IPS DF 6.9 (cell line): ENCODE data around the gene RASGRP1.

Experiments used
- DNase-seq: peaks from one replicate; pipeline ENCODE4 v3.0.0-alpha.2; 2013; ENCODE audit warnings: low read depth, low spot score
- H3K27ac ChIP-seq: one replicate; pipeline ENCODE4 v1.5.1; 2013; ENCODE audit warnings: low read length, control low read depth
- H3K27me3 ChIP-seq: 2 replicates; pipeline ENCODE4 v1.6.1; 2013; ENCODE audit warnings: mild to moderate bottlenecking, low read length; ENCODE audit not compliant: control insufficient read depth, insufficient read depth
- H3K36me3 ChIP-seq: 2 replicates; pipeline ENCODE4 v1.6.1; 2013; ENCODE audit warnings: low read length; ENCODE audit not compliant: control insufficient read depth, insufficient read depth
- H3K4me1 ChIP-seq: 2 replicates; pipeline ENCODE4 v1.6.1; 2013; ENCODE audit warnings: low read length; ENCODE audit not compliant: control insufficient read depth, insufficient read depth
- H3K4me3 ChIP-seq: 2 replicates; pipeline ENCODE4 v1.5.1; 2013; ENCODE audit warnings: mild to moderate bottlenecking, low read length
- H3K9me3 ChIP-seq: 2 replicates; pipeline ENCODE4 v1.6.1; 2013; ENCODE audit warnings: low read length, inconsistent platforms; ENCODE audit not compliant: control insufficient read depth, insufficient read depth
- WGBS: extraction: QIAGEN DNeasy Blood & Tissue Kit; methylation state at CpG from one replicate; pipeline ENCODE4 v1.1.7; 2013; ENCODE audit warnings: mixed read lengths, missing lambda C conversion rate; ENCODE audit not compliant: insufficient read length, insufficient coverage; 5-methylcytosine and 5-hydroxymethylcytosine counted together

The RASGRP1 gene

DNA sequence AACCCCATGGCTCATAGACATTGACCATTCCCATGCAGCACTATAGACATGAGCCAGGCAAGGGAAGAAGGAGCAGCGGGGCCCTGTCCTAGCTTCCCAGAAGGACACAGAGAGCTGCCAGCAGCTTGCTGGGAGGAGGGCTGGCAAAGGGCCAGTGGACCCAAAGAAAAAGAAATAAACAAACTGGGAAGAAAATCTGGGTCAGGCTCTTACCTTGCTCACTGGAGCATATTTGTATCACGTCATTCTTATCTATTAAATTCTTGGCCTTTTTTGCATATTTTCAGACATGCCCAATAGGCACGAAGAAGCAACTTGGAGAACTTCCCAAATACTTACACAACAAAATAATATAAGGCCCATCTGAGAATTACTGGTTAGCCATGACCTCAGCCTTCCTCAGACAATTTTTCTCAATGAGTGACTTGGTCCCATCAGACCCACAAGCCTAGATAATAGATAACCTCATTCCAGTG is 28.4 kb downstream of the RASGRP1 start:
- Histone ChIP-seq H3K9me3 (no peaks in the 10 kb centered on the region), H3K4me3 (no peak overlapping the region), H3K27me3 (no peaks in the 10 kb centered on the region), H3K27ac (no peak overlapping the region), H3K36me3 (no peaks in the 10 kb centered on the region), H3K4me1 (no peaks in the 10 kb centered on the region)
- no peak for DNase-seq
- no CpG with 5 or more reads among the region's 3 CpGs for WGBS

DNA sequence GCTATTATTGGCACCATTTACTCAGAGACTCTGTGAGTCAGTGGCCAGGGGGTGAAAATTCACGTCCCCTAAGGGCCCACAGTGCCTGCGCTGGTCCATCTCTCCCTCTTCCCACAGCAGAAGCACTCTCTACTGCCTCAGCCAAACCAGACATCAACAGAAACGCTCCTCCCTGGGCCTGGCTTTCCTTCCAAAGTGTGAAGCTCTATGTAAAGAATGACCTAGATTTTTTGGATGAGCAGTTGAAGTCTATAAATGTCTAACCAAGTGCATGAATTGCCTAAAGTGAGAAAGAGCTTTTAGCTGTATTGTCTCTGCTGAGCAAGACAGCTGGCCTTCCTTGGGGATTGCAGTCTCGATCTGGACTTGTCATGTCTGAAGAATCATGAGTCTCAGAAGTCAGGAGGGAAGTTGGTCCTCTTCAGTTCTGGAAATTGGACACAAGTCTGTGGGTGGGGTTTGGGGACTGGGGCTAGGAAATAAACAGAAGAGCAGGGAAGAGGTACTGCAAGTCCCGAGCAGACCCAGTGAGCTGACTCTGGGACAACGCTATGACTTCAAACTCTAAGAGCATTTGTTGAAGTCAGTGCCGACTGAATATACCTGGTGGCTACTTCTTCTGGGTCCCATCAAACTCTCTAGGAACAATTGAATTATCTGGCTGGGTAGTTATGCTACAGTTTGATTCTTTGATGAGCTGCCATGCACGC is 29.0 kb downstream of the RASGRP1 start:
- no peak for DNase-seq
- no peaks in the 10 kb centered on the region for H3K36me3 ChIP-seq
- no peak overlapping the region for H3K4me3 ChIP-seq
- no CpG with 5 or more reads among the region's 8 CpGs for WGBS
- H3K9me3 ChIP-seq: no peaks in the 10 kb centered on the region
- no peaks in the 10 kb centered on the region for H3K4me1 ChIP-seq
- no peak overlapping the region for H3K27ac ChIP-seq
- H3K27me3 ChIP-seq: no peaks in the 10 kb centered on the region

DNA sequence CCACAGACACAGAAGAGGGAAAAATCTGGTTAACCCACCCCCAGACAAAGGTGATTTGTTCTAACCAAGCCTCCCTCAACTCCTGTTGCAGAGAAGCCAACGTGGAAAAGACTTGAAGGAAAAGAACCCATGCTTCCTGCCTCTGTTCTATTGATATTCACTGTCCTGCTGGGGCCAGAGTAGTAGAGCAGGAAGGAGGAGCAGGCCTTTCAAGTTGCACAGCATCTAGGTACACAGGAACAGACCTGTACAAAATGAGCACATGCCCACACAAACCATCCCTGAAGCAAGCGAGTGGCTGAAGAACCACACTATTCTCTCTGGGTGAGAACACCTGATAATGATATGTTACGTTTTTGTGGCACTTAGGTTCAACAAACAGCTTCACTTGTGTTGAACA is 29.9 kb downstream of the RASGRP1 start:
- no CpG with 5 or more reads among the region's 3 CpGs for WGBS
- H3K4me1 ChIP-seq: no peaks in the 10 kb centered on the region
- DNase-seq: no peak

DNA sequence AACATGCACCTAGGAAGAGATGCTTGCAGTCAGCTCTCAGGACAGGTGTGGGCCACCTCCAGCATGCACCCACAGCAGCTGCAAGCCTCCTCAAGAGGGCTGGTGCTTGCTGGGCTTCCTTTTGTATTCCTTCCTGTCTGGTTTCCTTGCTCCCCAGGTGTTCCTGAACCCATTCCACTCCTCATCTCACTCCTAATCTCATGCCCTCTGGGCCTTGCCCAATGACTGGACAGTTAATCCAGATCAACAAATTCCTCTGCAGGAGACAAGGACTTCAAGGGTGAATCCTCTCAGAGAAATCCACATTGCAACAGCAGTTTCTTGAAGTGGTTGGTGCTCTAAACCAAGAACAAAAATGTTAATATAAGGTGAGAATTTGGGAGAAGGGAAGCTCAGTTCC is 30.7 kb downstream of the RASGRP1 start:
- DNase-seq: no peak
- Histone ChIP-seq H3K27me3 (no peaks in the 10 kb centered on the region), H3K4me1 (no peaks in the 10 kb centered on the region), H3K4me3 (no peak overlapping the region), H3K36me3 (no peaks in the 10 kb centered on the region), H3K9me3 (no peaks in the 10 kb centered on the region), H3K27ac (no peak overlapping the region)

More for the DNA sequence above, 29.9 kb downstream of the RASGRP1 start:
- Histone ChIP-seq H3K9me3 (no peaks in the 10 kb centered on the region), H3K4me3 (no peak overlapping the region), H3K27ac (no peak overlapping the region), H3K27me3 (no peaks in the 10 kb centered on the region), H3K36me3 (no peaks in the 10 kb centered on the region)

DNA sequence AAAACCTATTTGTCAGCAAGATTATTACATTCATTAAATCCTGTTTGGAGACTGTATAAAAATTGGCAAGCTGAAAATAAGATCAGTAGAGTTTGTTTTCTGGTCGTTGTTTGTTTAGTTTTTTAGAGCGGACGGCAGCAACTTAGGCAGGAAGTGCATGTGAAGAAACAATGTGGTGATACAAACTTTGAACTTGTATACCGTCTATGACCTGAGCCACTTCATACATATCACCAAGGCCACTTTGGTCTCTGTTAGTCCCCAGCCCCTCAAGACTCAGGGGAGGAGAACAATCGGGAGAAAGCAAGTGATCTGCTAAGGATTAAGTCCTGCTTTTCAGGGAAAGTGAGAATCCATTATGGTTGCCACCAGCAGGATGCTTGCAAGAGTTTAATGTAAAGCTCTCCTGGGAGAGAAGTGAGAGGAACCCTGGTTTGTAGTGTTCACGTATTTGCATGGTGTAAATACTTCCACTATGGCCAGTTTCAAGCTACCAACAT is 31.1 kb downstream of the RASGRP1 start:
- H3K27me3 ChIP-seq: no peaks in the 10 kb centered on the region
- 100% methylated on average over 3 of the region's 6 CpGs for WGBS
- H3K9me3 ChIP-seq: no peaks in the 10 kb centered on the region
- no peak overlapping the region for H3K27ac ChIP-seq
- H3K4me3 ChIP-seq: no peak overlapping the region
- no peaks in the 10 kb centered on the region for H3K4me1 ChIP-seq
- no peak for DNase-seq
- H3K36me3 ChIP-seq: no peaks in the 10 kb centered on the region

DNA sequence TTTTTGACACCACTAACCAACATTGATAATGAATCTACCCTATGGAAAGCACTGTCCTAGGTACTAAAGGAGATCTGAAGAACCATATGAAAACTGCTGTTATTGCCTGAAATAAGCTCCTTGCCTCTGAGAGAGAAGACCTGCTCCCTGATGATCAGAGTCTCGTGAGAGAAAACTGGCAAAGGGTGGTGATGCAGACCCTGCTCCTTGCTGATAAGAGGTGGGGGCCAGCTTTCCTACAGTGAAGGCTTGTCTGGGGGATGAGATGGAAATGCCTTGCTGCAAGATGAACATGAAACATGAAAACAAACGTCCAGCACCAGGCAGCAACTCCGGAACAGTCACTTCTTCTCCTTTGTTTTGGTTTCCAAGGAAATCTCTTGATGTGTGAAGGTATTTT is 31.9 kb downstream of the RASGRP1 start:
- Histone ChIP-seq H3K27me3 (no peaks in the 10 kb centered on the region), H3K9me3 (no peaks in the 10 kb centered on the region), H3K36me3 (no peaks in the 10 kb centered on the region), H3K4me1 (no peaks in the 10 kb centered on the region), H3K27ac (no peak overlapping the region), H3K4me3 (no peak overlapping the region)
- no peak for DNase-seq
- WGBS: no CpG with 5 or more reads among the region's 3 CpGs

DNA sequence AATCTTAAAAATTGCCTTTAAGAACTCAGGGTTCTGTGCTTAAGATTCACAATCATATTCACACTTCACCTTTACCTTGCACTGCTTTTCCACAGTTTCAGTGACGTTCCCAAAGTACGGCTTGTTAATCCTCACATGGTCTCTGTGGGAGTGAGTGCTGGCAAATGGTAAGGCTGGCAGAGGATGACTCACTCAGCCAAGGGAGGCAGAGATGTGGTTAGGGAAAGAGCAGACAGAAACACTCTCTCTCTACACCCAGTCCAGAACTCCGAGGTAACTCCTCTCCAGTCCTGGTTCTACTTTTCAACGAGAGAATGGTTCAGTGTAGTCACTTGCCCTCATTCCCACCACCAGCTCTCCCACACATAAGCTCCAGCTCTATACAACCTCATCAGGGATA is 33.1 kb downstream of the RASGRP1 start:
- WGBS: no CpG with 5 or more reads among the region's 4 CpGs
- no peak overlapping the region for H3K4me3 ChIP-seq
- DNase-seq: no peak
- no peaks in the 10 kb centered on the region for H3K36me3 ChIP-seq
- H3K27me3 ChIP-seq: no peaks in the 10 kb centered on the region
- no peak overlapping the region for H3K27ac ChIP-seq
- H3K4me1 ChIP-seq: no peaks in the 10 kb centered on the region
- no peaks in the 10 kb centered on the region for H3K9me3 ChIP-seq

DNA sequence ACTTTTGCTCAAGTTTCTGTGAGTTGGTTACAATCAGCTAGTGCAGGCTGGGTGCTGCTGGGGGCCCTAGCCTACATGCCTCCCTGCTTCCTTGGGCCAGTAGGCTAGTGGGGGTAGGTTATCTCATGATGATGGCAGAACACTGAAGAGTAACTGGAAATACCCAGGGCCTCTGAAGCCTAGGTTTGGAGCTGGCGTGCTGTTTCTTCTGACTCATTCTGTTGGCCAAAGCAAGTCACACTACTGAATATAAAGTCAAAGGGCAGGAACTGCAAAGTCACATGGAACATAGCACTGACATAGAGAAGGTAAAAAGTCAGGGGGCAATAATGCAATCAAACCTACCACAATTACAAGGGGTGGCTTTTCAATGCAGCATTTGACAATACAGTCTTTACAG is 34.5 kb downstream of the RASGRP1 start:
- DNase-seq: no peak
- no CpG with 5 or more reads among the region's 1 CpG for WGBS
- no peak overlapping the region for H3K27ac ChIP-seq

DNA sequence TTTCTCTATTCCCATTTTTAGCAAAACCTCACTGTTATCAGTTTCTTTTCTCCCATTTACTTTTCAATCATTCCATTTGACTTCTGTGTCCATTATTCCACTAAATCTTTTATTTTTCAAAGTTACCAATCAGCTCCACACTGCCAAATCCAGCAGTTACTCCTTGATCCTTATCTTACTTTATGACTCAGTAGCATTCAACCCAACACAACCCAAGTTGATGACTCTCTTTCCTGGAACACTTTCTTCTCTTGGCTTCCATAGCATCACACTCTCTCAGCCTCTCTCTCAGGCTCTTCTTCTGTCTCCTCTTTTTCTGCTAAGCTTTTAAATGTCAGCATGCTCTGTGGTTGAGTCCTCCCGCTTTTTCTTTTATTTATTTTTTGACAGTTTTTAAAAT is 36.3 kb downstream of the RASGRP1 start:
- Histone ChIP-seq H3K27me3 (no peaks in the 10 kb centered on the region), H3K36me3 (no peaks in the 10 kb centered on the region), H3K4me3 (no peak overlapping the region), H3K27ac (no peak overlapping the region), H3K4me1 (no peaks in the 10 kb centered on the region), H3K9me3 (no peaks in the 10 kb centered on the region)
- DNase-seq: no peak
- no CpG with 5 or more reads among the region's 1 CpG for WGBS

More for the DNA sequence above, 34.5 kb downstream of the RASGRP1 start:
- Histone ChIP-seq H3K4me1 (no peaks in the 10 kb centered on the region), H3K27me3 (no peaks in the 10 kb centered on the region), H3K4me3 (no peak overlapping the region), H3K36me3 (no peaks in the 10 kb centered on the region), H3K9me3 (no peaks in the 10 kb centered on the region)

DNA sequence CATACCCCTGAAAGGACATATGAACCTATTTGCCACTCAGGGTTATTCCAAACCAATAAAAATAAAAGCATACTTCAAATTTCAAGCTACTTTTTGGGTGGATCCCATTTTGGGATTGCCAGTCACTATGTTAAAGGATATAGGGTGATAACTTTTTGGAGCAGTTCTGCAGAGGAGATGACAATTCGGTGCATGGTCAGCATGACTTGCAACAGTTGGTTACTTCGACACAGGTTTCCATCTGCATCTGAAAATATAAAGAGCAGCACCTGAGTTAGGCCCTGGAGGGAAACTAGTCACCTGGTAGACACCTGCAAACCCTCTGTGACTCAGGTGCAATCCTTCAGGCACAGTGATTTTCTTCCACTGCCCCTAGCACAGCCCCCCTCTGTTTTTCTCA is 38.5 kb downstream of the RASGRP1 start:
- Histone ChIP-seq H3K9me3 (no peaks in the 10 kb centered on the region), H3K4me1 (no peaks in the 10 kb centered on the region), H3K4me3 (no peak overlapping the region), H3K27ac (no peak overlapping the region), H3K27me3 (no peaks in the 10 kb centered on the region), H3K36me3 (no peaks in the 10 kb centered on the region)
- WGBS: no CpG with 5 or more reads among the region's 2 CpGs
- no peak for DNase-seq

DNA sequence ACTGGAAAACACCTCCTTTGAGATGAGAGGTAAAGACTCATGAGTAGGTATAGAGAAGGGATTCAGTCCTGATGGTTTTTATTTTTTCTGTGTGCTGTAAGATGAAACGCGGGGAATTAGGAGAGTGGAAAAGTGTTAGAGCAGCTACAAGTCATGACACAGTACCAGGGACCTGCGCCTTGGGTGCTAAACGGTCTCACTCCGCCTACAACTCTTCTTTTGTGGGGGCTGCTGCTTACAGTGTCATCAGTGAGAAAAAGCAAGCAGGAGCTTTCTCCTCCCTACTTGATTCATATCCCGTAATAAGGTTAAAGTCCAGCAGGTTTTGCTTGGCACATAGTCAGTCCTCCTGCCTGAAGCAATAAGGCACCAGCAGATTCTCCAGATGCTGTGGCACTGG is 39.1 kb downstream of the RASGRP1 start:
- 100% methylated on average over 2 of the region's 6 CpGs for WGBS
- H3K27ac ChIP-seq: no peak overlapping the region
- no peaks in the 10 kb centered on the region for H3K27me3 ChIP-seq
- H3K4me1 ChIP-seq: no peaks in the 10 kb centered on the region
- H3K9me3 ChIP-seq: no peaks in the 10 kb centered on the region
- DNase-seq: no peak
- no peak overlapping the region for H3K4me3 ChIP-seq
- H3K36me3 ChIP-seq: no peaks in the 10 kb centered on the region
